ENCODE measurements around the gene ESPN.

The ESPN gene

GRCh38 chr1:6471970-6472368 is 47.4 kb downstream of the ESPN start:
- Histone ChIP-seq H3K27me3 (ENCODE audit: insufficient read depth, insufficient read length) (no peaks in the 10 kb centered on the region), H3K4me3 (ENCODE audit: insufficient read length, low read depth) (no peak overlapping the region)
- TF ChIP-seq YY1 (IDR thresholded peaks at IDR 0.05; ENCODE audit: insufficient read depth, insufficient read length), result no peak
- TF ChIP-seq ZNF274 (IDR thresholded peaks at IDR 0.05; ENCODE audit: low read depth, low read length), result no peak
- no peak for TF ChIP-seq SUZ12 (IDR thresholded peaks at IDR 0.05; ENCODE audit: extremely low read depth, insufficient read depth, insufficient read length)

GRCh38 chr1:6472391-6472790 is 47.8 kb downstream of the ESPN start:
- no peak overlapping the region for H3K9ac ChIP-seq (ENCODE audit: insufficient read length, low read depth)
- H3K4me1 ChIP-seq (ENCODE audit: insufficient read depth, insufficient read length), result peaks cover 15% of the 10 kb centered on the region
- no peaks in the 10 kb centered on the region for H3K27me3 ChIP-seq (ENCODE audit: insufficient read depth, insufficient read length)
- no peak overlapping the region for H3K4me3 ChIP-seq (ENCODE audit: insufficient read length, low read depth)
- TF ChIP-seq SUZ12 (IDR thresholded peaks at IDR 0.05; ENCODE audit: extremely low read depth, insufficient read depth, insufficient read length), result no peak
- no peak for TF ChIP-seq ZNF274 (IDR thresholded peaks at IDR 0.05; ENCODE audit: low read depth, low read length)
- no peak for TF ChIP-seq YY1 (IDR thresholded peaks at IDR 0.05; ENCODE audit: insufficient read depth, insufficient read length)
- no peaks in the 10 kb centered on the region for H3K9me3 ChIP-seq (ENCODE audit: insufficient read depth, low read length)
- peaks cover 68% of the 10 kb centered on the region for H3K36me3 ChIP-seq (ENCODE audit: insufficient read depth, insufficient read length, low read length)
- no peak for DNase-seq (ENCODE audit: low read depth, low spot score)

More at GRCh38 chr1:6471970-6472368, 47.4 kb downstream of the ESPN start:
- Histone ChIP-seq H3K36me3 (ENCODE audit: insufficient read depth, insufficient read length, low read length) (peaks cover 72% of the 10 kb centered on the region), H3K4me1 (ENCODE audit: insufficient read depth, insufficient read length) (peaks cover 15% of the 10 kb centered on the region), H3K9ac (ENCODE audit: insufficient read length, low read depth) (no peak overlapping the region), H3K9me3 (ENCODE audit: insufficient read depth, low read length) (no peaks in the 10 kb centered on the region)
- DNase-seq (ENCODE audit: low read depth, low spot score), result no peak

- peaks cover 61% of the 10 kb centered on the region for H3K36me3 ChIP-seq (ENCODE audit: insufficient read depth, insufficient read length, low read length)
- TF ChIP-seq ZNF274 (IDR thresholded peaks at IDR 0.05; ENCODE audit: low read depth, low read length) (no peak), SUZ12 (IDR thresholded peaks at IDR 0.05; ENCODE audit: extremely low read depth, insufficient read depth, insufficient read length) (no peak), YY1 (IDR thresholded peaks at IDR 0.05; ENCODE audit: insufficient read depth, insufficient read length) (no peak)
- H3K4me3 ChIP-seq (ENCODE audit: insufficient read length, low read depth), result no peak overlapping the region
- no peaks in the 10 kb centered on the region for H3K27me3 ChIP-seq (ENCODE audit: insufficient read depth, insufficient read length)
- DNase-seq (ENCODE audit: low read depth, low spot score), result no peak
- H3K9ac ChIP-seq (ENCODE audit: insufficient read length, low read depth), result no peak overlapping the region
- peaks cover 15% of the 10 kb centered on the region for H3K4me1 ChIP-seq (ENCODE audit: insufficient read depth, insufficient read length)
- H3K9me3 ChIP-seq (ENCODE audit: insufficient read depth, low read length), result no peaks in the 10 kb centered on the region
Measured at GRCh38 chr1:6473156-6473555, 48.6 kb downstream of the ESPN start.

- Histone ChIP-seq H3K36me3 (ENCODE audit: insufficient read depth, insufficient read length, low read length) (peaks cover 50% of the 10 kb centered on the region), H3K4me1 (ENCODE audit: insufficient read depth, insufficient read length) (peaks cover 15% of the 10 kb centered on the region), H3K9me3 (ENCODE audit: insufficient read depth, low read length) (no peaks in the 10 kb centered on the region), H3K4me3 (ENCODE audit: insufficient read length, low read depth) (no peak overlapping the region), H3K9ac (ENCODE audit: insufficient read length, low read depth) (no peak overlapping the region), H3K27me3 (ENCODE audit: insufficient read depth, insufficient read length) (no peaks in the 10 kb centered on the region)
- TF ChIP-seq SUZ12 (IDR thresholded peaks at IDR 0.05; ENCODE audit: extremely low read depth, insufficient read depth, insufficient read length) (no peak), ZNF274 (IDR thresholded peaks at IDR 0.05; ENCODE audit: low read depth, low read length) (no peak), YY1 (IDR thresholded peaks at IDR 0.05; ENCODE audit: insufficient read depth, insufficient read length) (no peak)
- DNase-seq (ENCODE audit: low read depth, low spot score), result no peak
Measured at GRCh38 chr1:6473974-6474814, 49.6 kb downstream of the ESPN start.

- no peaks in the 10 kb centered on the region for H3K27me3 ChIP-seq (ENCODE audit: insufficient read depth, insufficient read length)
- H3K9ac ChIP-seq (ENCODE audit: insufficient read length, low read depth), result no peak overlapping the region
- H3K4me3 ChIP-seq (ENCODE audit: insufficient read length, low read depth), result no peak overlapping the region
- H3K36me3 ChIP-seq (ENCODE audit: insufficient read depth, insufficient read length, low read length), result peaks cover 44% of the 10 kb centered on the region
- peaks cover 15% of the 10 kb centered on the region for H3K4me1 ChIP-seq (ENCODE audit: insufficient read depth, insufficient read length)
- no peaks in the 10 kb centered on the region for H3K9me3 ChIP-seq (ENCODE audit: insufficient read depth, low read length)
- DNase-seq (ENCODE audit: low read depth, low spot score), result no peak
- TF ChIP-seq YY1 (IDR thresholded peaks at IDR 0.05; ENCODE audit: insufficient read depth, insufficient read length), result no peak
- TF ChIP-seq SUZ12 (IDR thresholded peaks at IDR 0.05; ENCODE audit: extremely low read depth, insufficient read depth, insufficient read length), result no peak
- no peak for TF ChIP-seq ZNF274 (IDR thresholded peaks at IDR 0.05; ENCODE audit: low read depth, low read length)
Measured at GRCh38 chr1:6474815-6475282, 50.3 kb downstream of the ESPN start.

GRCh38 chr1:6475381-6476133 is 51.0 kb downstream of the ESPN start:
- no peak overlapping the region for H3K4me3 ChIP-seq (ENCODE audit: insufficient read length, low read depth)
- H3K27me3 ChIP-seq (ENCODE audit: insufficient read depth, insufficient read length), result no peaks in the 10 kb centered on the region
- TF ChIP-seq YY1 (IDR thresholded peaks at IDR 0.05; ENCODE audit: insufficient read depth, insufficient read length), result no peak
- no peak for DNase-seq (ENCODE audit: low read depth, low spot score)
- peaks cover 37% of the 10 kb centered on the region for H3K36me3 ChIP-seq (ENCODE audit: insufficient read depth, insufficient read length, low read length)
- peaks cover 15% of the 10 kb centered on the region for H3K4me1 ChIP-seq (ENCODE audit: insufficient read depth, insufficient read length)
- no peaks in the 10 kb centered on the region for H3K9me3 ChIP-seq (ENCODE audit: insufficient read depth, low read length)
- H3K9ac ChIP-seq (ENCODE audit: insufficient read length, low read depth), result no peak overlapping the region

GRCh38 chr1:6476483-6476882 is 51.9 kb downstream of the ESPN start:
- TF ChIP-seq ZNF274 (IDR thresholded peaks at IDR 0.05; ENCODE audit: low read depth, low read length) (no peak), YY1 (IDR thresholded peaks at IDR 0.05; ENCODE audit: insufficient read depth, insufficient read length) (no peak), SUZ12 (IDR thresholded peaks at IDR 0.05; ENCODE audit: extremely low read depth, insufficient read depth, insufficient read length) (no peak)
- H3K27me3 ChIP-seq (ENCODE audit: insufficient read depth, insufficient read length), result no peaks in the 10 kb centered on the region
- H3K36me3 ChIP-seq (ENCODE audit: insufficient read depth, insufficient read length, low read length), result peaks cover 30% of the 10 kb centered on the region
- no peaks in the 10 kb centered on the region for H3K9me3 ChIP-seq (ENCODE audit: insufficient read depth, low read length)
- DNase-seq (ENCODE audit: low read depth, low spot score), result no peak
- no peak overlapping the region for H3K4me3 ChIP-seq (ENCODE audit: insufficient read length, low read depth)
- H3K4me1 ChIP-seq (ENCODE audit: insufficient read depth, insufficient read length), result peaks cover 15% of the 10 kb centered on the region
- no peak overlapping the region for H3K9ac ChIP-seq (ENCODE audit: insufficient read length, low read depth)

Measured in NT2/D1 (cell line).